Measurements from ENCODE around the gene PHKA2. TPM values are rescaled to one million over a fixed set of nuclear protein-coding genes. Genes with fewer than 3 reads are reported as not detected.

Gene PHKA2
- total and polyA plus RNA-seq, 4 donors, result 28.9 to 82.3 (median 41.9) TPM

DNA sequence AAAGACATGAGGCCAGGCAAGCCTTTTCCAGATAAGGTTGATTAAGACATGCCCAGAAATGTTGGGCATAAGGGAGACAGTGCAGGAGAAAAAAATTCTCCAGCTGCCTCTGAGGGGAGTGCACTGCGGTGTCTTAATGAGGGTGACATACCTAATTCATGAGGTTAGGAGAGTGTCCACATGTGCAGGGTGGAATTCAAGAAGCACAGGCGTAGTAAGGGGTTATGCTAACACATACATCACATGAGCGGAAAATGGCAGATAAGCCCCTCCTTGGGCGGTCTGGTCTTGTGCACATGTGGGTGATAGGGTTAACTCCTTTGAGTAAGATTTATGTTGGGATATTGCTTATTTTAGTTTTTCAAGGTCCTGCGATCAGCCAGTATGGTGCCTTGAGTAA lies 122.4 kb downstream of the PHKA2 start:
- no peaks in the 10 kb centered on the region for H3K9me3 ChIP-seq (ENCODE audit: control insufficient read depth in 4 of 4, low read length in 3 of 4)
- no peak overlapping the region for H3K27ac ChIP-seq (ENCODE audit: low read depth in 1 of 2, low read length in 2 of 2)
- no peaks in the 10 kb centered on the region for H3K27me3 ChIP-seq (ENCODE audit: control insufficient read depth in 4 of 4, insufficient read depth in 4 of 4, low read length in 3 of 4)
- H3K36me3 ChIP-seq (ENCODE audit: control insufficient read depth in 4 of 4, insufficient read depth in 3 of 4, low read depth in 1 of 4, low read length in 3 of 4), result no peaks in the 10 kb centered on the region
- DNase-seq (ENCODE audit: low spot score), result no peak
- H3K9ac ChIP-seq (ENCODE audit: low read depth in 1 of 2, low read length in 2 of 2), result no peak overlapping the region
- WGBS, result 97% methylated on average over 5 of the region's 5 CpGs
- no peaks in the 10 kb centered on the region for H3K4me1 ChIP-seq (ENCODE audit: control insufficient read depth in 4 of 4, insufficient read depth in 4 of 4, low read length in 3 of 4)
- no peak for TF ChIP-seq SP1 (IDR thresholded peaks at IDR 0.05)
- TF ChIP-seq, protein P1, sequence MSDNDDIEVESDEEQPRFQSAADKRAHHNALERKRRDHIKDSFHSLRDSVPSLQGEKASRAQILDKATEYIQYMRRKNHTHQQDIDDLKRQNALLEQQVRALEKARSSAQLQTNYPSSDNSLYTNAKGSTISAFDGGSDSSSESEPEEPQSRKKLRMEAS (IDR thresholded peaks at IDR 0.05), result no peak
- H3K4me3 ChIP-seq (ENCODE audit: low read depth in 1 of 3, low read length in 3 of 3), result no peak overlapping the region

DNA sequence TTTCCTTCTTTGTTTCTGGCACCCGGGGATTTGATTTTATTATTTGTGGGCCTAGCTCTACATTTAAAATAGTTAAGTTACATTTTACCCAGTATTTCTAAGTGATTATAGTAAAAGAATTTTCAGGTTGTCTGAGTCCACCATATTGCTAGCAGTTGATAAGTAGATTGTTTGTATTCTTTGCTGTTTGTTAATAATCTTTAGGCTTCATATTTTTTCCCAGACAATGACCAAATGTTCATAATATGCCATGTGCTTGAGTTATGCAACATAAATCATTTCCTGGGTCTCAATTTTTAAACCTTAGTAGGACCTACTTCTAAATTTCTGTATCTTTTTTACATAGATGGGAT lies 127.3 kb downstream of the PHKA2 start:
- H3K4me3 ChIP-seq (ENCODE audit: low read depth in 1 of 3, low read length in 3 of 3), result no peak overlapping the region
- H3K36me3 ChIP-seq (ENCODE audit: control insufficient read depth in 4 of 4, insufficient read depth in 3 of 4, low read depth in 1 of 4, low read length in 3 of 4), result no peaks in the 10 kb centered on the region
- H3K27ac ChIP-seq (ENCODE audit: low read depth in 1 of 2, low read length in 2 of 2), result no peak overlapping the region
- H3K4me1 ChIP-seq (ENCODE audit: control insufficient read depth in 4 of 4, insufficient read depth in 4 of 4, low read length in 3 of 4), result no peaks in the 10 kb centered on the region
- H3K9ac ChIP-seq (ENCODE audit: low read depth in 1 of 2, low read length in 2 of 2), result no peak overlapping the region
- 75% methylated on average over 1 of the region's 1 CpG for WGBS
- no peaks in the 10 kb centered on the region for H3K9me3 ChIP-seq (ENCODE audit: control insufficient read depth in 4 of 4, low read length in 3 of 4)
- H3K27me3 ChIP-seq (ENCODE audit: control insufficient read depth in 4 of 4, insufficient read depth in 4 of 4, low read length in 3 of 4), result no peaks in the 10 kb centered on the region
- DNase-seq (ENCODE audit: low spot score), result no peak
- no peak for TF ChIP-seq NR2F2 (IDR thresholded peaks at IDR 0.05)
- TF ChIP-seq, protein P2, sequence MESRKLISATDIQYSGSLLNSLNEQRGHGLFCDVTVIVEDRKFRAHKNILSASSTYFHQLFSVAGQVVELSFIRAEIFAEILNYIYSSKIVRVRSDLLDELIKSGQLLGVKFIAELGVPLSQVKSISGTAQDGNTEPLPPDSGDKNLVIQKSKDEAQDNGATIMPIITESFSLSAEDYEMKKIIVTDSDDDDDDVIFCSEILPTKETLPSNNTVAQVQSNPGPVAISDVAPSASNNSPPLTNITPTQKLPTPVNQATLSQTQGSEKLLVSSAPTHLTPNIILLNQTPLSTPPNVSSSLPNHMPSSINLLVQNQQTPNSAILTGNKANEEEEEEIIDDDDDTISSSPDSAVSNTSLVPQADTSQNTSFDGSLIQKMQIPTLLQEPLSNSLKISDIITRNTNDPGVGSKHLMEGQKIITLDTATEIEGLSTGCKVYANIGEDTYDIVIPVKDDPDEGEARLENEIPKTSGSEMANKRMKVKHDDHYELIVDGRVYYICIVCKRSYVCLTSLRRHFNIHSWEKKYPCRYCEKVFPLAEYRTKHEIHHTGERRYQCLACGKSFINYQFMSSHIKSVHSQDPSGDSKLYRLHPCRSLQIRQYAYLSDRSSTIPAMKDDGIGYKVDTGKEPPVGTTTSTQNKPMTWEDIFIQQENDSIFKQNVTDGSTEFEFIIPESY (IDR thresholded peaks at IDR 0.05), result no peak
- no peak for TF ChIP-seq HNF4A (conservative IDR thresholded peaks at IDR 0.05)
- TF ChIP-seq SP1 (IDR thresholded peaks at IDR 0.05), result no peak
- TF ChIP-seq FOXA2 (IDR thresholded peaks at IDR 0.05), result no peak
- TF ChIP-seq, protein P1 (IDR thresholded peaks at IDR 0.05), result no peak
- no peak for TF ChIP-seq EGR1 (IDR thresholded peaks at IDR 0.05; ENCODE audit: low read depth in 2 of 2)
- no peak for TF ChIP-seq RAD21 (IDR thresholded peaks at IDR 0.05)
- TF ChIP-seq, protein P3, sequence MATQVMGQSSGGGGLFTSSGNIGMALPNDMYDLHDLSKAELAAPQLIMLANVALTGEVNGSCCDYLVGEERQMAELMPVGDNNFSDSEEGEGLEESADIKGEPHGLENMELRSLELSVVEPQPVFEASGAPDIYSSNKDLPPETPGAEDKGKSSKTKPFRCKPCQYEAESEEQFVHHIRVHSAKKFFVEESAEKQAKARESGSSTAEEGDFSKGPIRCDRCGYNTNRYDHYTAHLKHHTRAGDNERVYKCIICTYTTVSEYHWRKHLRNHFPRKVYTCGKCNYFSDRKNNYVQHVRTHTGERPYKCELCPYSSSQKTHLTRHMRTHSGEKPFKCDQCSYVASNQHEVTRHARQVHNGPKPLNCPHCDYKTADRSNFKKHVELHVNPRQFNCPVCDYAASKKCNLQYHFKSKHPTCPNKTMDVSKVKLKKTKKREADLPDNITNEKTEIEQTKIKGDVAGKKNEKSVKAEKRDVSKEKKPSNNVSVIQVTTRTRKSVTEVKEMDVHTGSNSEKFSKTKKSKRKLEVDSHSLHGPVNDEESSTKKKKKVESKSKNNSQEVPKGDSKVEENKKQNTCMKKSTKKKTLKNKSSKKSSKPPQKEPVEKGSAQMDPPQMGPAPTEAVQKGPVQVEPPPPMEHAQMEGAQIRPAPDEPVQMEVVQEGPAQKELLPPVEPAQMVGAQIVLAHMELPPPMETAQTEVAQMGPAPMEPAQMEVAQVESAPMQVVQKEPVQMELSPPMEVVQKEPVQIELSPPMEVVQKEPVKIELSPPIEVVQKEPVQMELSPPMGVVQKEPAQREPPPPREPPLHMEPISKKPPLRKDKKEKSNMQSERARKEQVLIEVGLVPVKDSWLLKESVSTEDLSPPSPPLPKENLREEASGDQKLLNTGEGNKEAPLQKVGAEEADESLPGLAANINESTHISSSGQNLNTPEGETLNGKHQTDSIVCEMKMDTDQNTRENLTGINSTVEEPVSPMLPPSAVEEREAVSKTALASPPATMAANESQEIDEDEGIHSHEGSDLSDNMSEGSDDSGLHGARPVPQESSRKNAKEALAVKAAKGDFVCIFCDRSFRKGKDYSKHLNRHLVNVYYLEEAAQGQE (IDR thresholded peaks at IDR 0.05), result no peak
- TF ChIP-seq, protein P4, sequence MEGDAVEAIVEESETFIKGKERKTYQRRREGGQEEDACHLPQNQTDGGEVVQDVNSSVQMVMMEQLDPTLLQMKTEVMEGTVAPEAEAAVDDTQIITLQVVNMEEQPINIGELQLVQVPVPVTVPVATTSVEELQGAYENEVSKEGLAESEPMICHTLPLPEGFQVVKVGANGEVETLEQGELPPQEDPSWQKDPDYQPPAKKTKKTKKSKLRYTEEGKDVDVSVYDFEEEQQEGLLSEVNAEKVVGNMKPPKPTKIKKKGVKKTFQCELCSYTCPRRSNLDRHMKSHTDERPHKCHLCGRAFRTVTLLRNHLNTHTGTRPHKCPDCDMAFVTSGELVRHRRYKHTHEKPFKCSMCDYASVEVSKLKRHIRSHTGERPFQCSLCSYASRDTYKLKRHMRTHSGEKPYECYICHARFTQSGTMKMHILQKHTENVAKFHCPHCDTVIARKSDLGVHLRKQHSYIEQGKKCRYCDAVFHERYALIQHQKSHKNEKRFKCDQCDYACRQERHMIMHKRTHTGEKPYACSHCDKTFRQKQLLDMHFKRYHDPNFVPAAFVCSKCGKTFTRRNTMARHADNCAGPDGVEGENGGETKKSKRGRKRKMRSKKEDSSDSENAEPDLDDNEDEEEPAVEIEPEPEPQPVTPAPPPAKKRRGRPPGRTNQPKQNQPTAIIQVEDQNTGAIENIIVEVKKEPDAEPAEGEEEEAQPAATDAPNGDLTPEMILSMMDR (IDR thresholded peaks at IDR 0.05; ENCODE audit: low read depth, low read length, missing input control), result no peak
- no peak for TF ChIP-seq HNF4G (IDR thresholded peaks at IDR 0.05)
- no peak for TF ChIP-seq TAF1 (conservative IDR thresholded peaks at IDR 0.05)
- no peak for TF ChIP-seq YY1 (IDR thresholded peaks at IDR 0.05)
- no peak for TF ChIP-seq FOXA1 (IDR thresholded peaks at IDR 0.05)
- no peak for TF ChIP-seq JUND (IDR thresholded peaks at IDR 0.05)
- TF ChIP-seq, protein P5, sequence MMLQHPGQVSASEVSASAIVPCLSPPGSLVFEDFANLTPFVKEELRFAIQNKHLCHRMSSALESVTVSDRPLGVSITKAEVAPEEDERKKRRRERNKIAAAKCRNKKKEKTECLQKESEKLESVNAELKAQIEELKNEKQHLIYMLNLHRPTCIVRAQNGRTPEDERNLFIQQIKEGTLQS (IDR thresholded peaks at IDR 0.05), result no peak
- TF ChIP-seq RXRA (IDR thresholded peaks at IDR 0.05), result no peak
- TF ChIP-seq GABPA (IDR thresholded peaks at IDR 0.05 in 1 of 2, conservative IDR thresholded peaks at IDR 0.05 in 1 of 2), result no peak

All from liver (tissue), 9 donors.